SU-DHL-6 (cell line): ENCODE data around the gene PRR14L.
"Not testable (repeated sequence)": the region's sequence is repeated elsewhere in the genome, so short reads cannot be mapped to it uniquely, and the experiment has no call there.

Source experiments
- H2AFZ ChIP-seq: fragments of 200-600 bp; sonication (generic); 2 replicates; pipeline ENCODE4 v1.6.1; 2014; ENCODE audit warnings: low read depth, mild to moderate bottlenecking, moderate library complexity, mixed read lengths, antibody characterized with exemption, low read length; ENCODE audit not compliant: severe bottlenecking
- H3F3A ChIP-seq: fragments of 200-600 bp; shearing (Covaris generic); 2 replicates; pipeline ENCODE4 v1.6.0; 2016; ENCODE audit warnings: antibody characterized with exemption, mild to moderate bottlenecking; ENCODE audit not compliant: insufficient read depth
- H3K27ac ChIP-seq: fragments of 200-600 bp; sonication (generic); 2 replicates; pipeline ENCODE4 v1.5.1; 2016; ENCODE audit warnings: low read depth, mild to moderate bottlenecking, low read length, moderate library complexity, mixed read lengths
- H3K27me3 ChIP-seq: fragments of 200-600 bp; sonication (generic), shearing (Covaris generic); 2 replicates; pipeline ENCODE4 v1.6.0; 2014; ENCODE audit warnings: mild to moderate bottlenecking, low read length
- H3K36me3 ChIP-seq: fragments of 200-600 bp; sonication (generic); 2 replicates; pipeline ENCODE4 v1.6.1; 2014; ENCODE audit warnings: mild to moderate bottlenecking, low read length, mixed read lengths
- H3K4me2 ChIP-seq: fragments of 300-600, 200-600 bp; shearing (Covaris generic), sonication (generic); 2 replicates; pipeline ENCODE4 v1.6.0; 2014; ENCODE audit warnings: low read length, low read depth, mild to moderate bottlenecking; ENCODE audit not compliant: poor library complexity, severe bottlenecking
- H3K4me3 ChIP-seq: fragments of 200-600 bp; sonication (generic); 2 replicates; pipeline ENCODE4 v1.5.1; 2014; ENCODE audit warnings: antibody characterized with exemption, low read length, mild to moderate bottlenecking, mixed read lengths; ENCODE audit not compliant: insufficient read depth, poor library complexity, severe bottlenecking
- H3K79me2 ChIP-seq: fragments of 200-600 bp; sonication (generic); 2 replicates; pipeline ENCODE4 v1.6.1; 2014; ENCODE audit warnings: mild to moderate bottlenecking, low read length, moderate library complexity; ENCODE audit not compliant: insufficient read depth
- H3K9ac ChIP-seq: fragments of 200-600 bp; sonication (generic); 2 replicates; pipeline ENCODE4 v1.7.0; 2014; ENCODE audit warnings: mild to moderate bottlenecking, low read length
- H3K9me2 ChIP-seq: fragments of 200-600 bp; sonication (generic); replicated peaks from 2 replicates; pipeline ENCODE4 v1.6.1; 2014; ENCODE audit warnings: low read length; ENCODE audit not compliant: insufficient read depth
- H3K9me3 ChIP-seq: fragments of 200-600 bp; sonication (generic); 2 replicates; pipeline ENCODE4 v1.6.1; 2014; ENCODE audit warnings: low read length, mixed read lengths; ENCODE audit not compliant: insufficient read depth
- H4K20me1 ChIP-seq: fragments of 200-600 bp; sonication (generic); 2 replicates; pipeline ENCODE4 v1.6.1; 2014; ENCODE audit warnings: low read depth, mild to moderate bottlenecking, antibody characterized with exemption, low read length, moderate library complexity, mixed read lengths
- CTCF ChIP-seq: fragments of 200-600 bp; sonication (generic); IDR thresholded peaks from one replicate; pipeline ENCODE4 v1.5.1; 2017; ENCODE audit warnings: antibody characterized with exemption, mild to moderate bottlenecking, low read length, moderate library complexity; ENCODE audit not compliant: insufficient read depth, poor library complexity, severe bottlenecking
- EZH2phosphoT487 ChIP-seq: fragments of 200-600 bp; sonication (generic), shearing (Covaris generic); conservative IDR thresholded peaks from 2 replicates; pipeline ENCODE4 v1.6.1; 2018; ENCODE audit warnings: mild to moderate bottlenecking, antibody characterized with exemption, low read length, moderate library complexity, mixed read lengths

Gene PRR14L

GRCh38 chr22:31743871-31744270 is 6.1 kb downstream of the PRR14L start:
- Histone ChIP-seq H3K9me2 (no peaks in the 10 kb centered on the region), H3K27me3 (no peaks in the 10 kb centered on the region), H3K4me3 (no peak overlapping the region), H3F3A (no peaks in the 10 kb centered on the region), H3K9me3 (no peaks in the 10 kb centered on the region), H3K9ac (no peak overlapping the region), H3K27ac (no peak overlapping the region), H3K36me3 (0 out of 2 replicates have a peak, but pooled peaks cover 3% of the 10 kb centered on the region), H2AFZ (no peak overlapping the region), H3K4me2 (no peak overlapping the region), H4K20me1 (no peaks in the 10 kb centered on the region), H3K79me2 (peaks cover 90% of the 10 kb centered on the region)
- no peak for TF ChIP-seq CTCF
- no peak for TF ChIP-seq EZH2phosphoT487

- Histone ChIP-seq H3K27me3 (no peaks in the 10 kb centered on the region), H3K36me3 (0 out of 2 replicates have a peak, but pooled peaks cover 3% of the 10 kb centered on the region), H3K4me3 (no peak overlapping the region), H3K27ac (no peak overlapping the region), H3F3A (no peaks in the 10 kb centered on the region), H2AFZ (no peak overlapping the region), H3K4me2 (no peak overlapping the region), H3K9me3 (no peaks in the 10 kb centered on the region), H3K79me2 (peaks cover 89% of the 10 kb centered on the region), H3K9ac (no peak overlapping the region), H4K20me1 (no peaks in the 10 kb centered on the region), H3K9me2 (no peaks in the 10 kb centered on the region)
- no peak for TF ChIP-seq CTCF
- TF ChIP-seq EZH2phosphoT487 = no peak
These were observed 7.2 kb downstream of the PRR14L start for GRCh38 chr22:31742682-31743081.

GRCh38 chr22:31742115-31742514 is 7.8 kb downstream of the PRR14L start:
- no peaks in the 10 kb centered on the region for H3F3A ChIP-seq
- H3K4me3 ChIP-seq = no peak overlapping the region
- no peak overlapping the region for H3K27ac ChIP-seq
- peaks cover 89% of the 10 kb centered on the region for H3K79me2 ChIP-seq
- no peaks in the 10 kb centered on the region for H3K27me3 ChIP-seq
- no peak overlapping the region for H3K4me2 ChIP-seq
- no peaks in the 10 kb centered on the region for H4K20me1 ChIP-seq
- TF ChIP-seq EZH2phosphoT487 (no peak), CTCF (no peak)
- H3K36me3 ChIP-seq = no peaks in the 10 kb centered on the region
- no peak overlapping the region for H2AFZ ChIP-seq
- no peaks in the 10 kb centered on the region for H3K9me3 ChIP-seq
- no peaks in the 10 kb centered on the region for H3K9me2 ChIP-seq
- no peak overlapping the region for H3K9ac ChIP-seq

GRCh38 chr22:31740314-31740713 is 9.6 kb downstream of the PRR14L start:
- H3K36me3 ChIP-seq, H3K4me2 ChIP-seq, H3F3A ChIP-seq, H2AFZ ChIP-seq, H3K27ac ChIP-seq, H3K27me3 ChIP-seq, H3K9me2 ChIP-seq, H3K9ac ChIP-seq, H3K9me3 ChIP-seq, H4K20me1 ChIP-seq, H3K4me3 ChIP-seq: not testable (repeated sequence)
- peaks cover 87% of the 10 kb centered on the region for H3K79me2 ChIP-seq
